HepG2 (cell line): ENCODE results near the gene GPM6B. TPM values are rescaled to one million over a fixed set of nuclear protein-coding genes. Genes with fewer than 3 reads are reported as not detected.

Source experiments
- ATAC-seq: fragments of 200-7000 bp; cut with Tn5 transposase; 3 replicates; pipeline ENCODE4 v1.9.1; 2020; ENCODE audit warnings: mild to moderate bottlenecking, moderate library complexity
- BruUV-seq: library from RNA; stranded (reverse); fragments of 400-500 nt; replicated peaks from 2 replicates; lab custom pipeline; 2021; lab: Mats Ljungman, UMichigan
- CTCF ChIA-PET: fragments of 300-600 bp; formaldehyde crosslinking; extraction: SDS; loops from one replicate; lab custom pipeline; 2021; ENCODE audit warnings: low total read pairs, inconsistent platforms, low intra/inter-chr PET ratio; lab: Yijun Ruan, JAX
- POLR2A ChIA-PET: fragments of 350-600 bp; sonication (Branson Sonifier 250); formaldehyde crosslinking; loops from one replicate; lab custom pipeline; 2020; ENCODE audit warnings: antibody characterized with exemption, inconsistent platforms; lab: Yijun Ruan, JAX
- DNase-seq: peaks from one replicate; pipeline ENCODE4 v3.0.0-alpha.2; 2015; ENCODE audit warnings: low spot score
- FAIRE-seq: peaks from 3 replicates; lab custom pipeline; 2011; peaks lifted over from hg19 to GRCh38; lab: Jason Lieb, UNC
- H2AFZ ChIP-seq: one replicate; pipeline ENCODE4 v1.6.1; 2011; ENCODE audit warnings: low read length, inconsistent platforms
- H3K27ac ChIP-seq: fragments of 300-600 bp; 3 replicates; pipeline ENCODE4 v1.8.0; 2011; ENCODE audit warnings: mixed run types, mild to moderate bottlenecking, mixed read lengths, low read length, inconsistent platforms; ENCODE audit not compliant: insufficient read depth; ENCODE audit errors: extremely low read length
- H3K27me3 ChIP-seq, 2 experiments: fragments of 200-600 bp in 1 of 2; 2 replicates in 1 of 2; 3 replicates in 1 of 2; pipeline versions ENCODE4 v1.6.0 to v1.8.0; 2011; ENCODE audit warnings: low read length in 2 of 2, mild to moderate bottlenecking in 2 of 2, moderate library complexity in 2 of 2, inconsistent platforms in 1 of 2; ENCODE audit not compliant: insufficient read depth in 2 of 2, control insufficient read depth in 1 of 2
- H3K36me3 ChIP-seq, 2 experiments: fragments of 200-600 bp in 1 of 2; replicated peaks in 1 of 2; 2 replicates in 1 of 2; 3 replicates in 1 of 2; pipeline versions ENCODE4 v1.5.1 to v1.8.0; 2011; ENCODE audit warnings: low read length in 2 of 2, inconsistent platforms in 1 of 2; ENCODE audit not compliant: insufficient read depth in 2 of 2, control insufficient read depth in 1 of 2
- H3K4me1 ChIP-seq: 2 replicates; pipeline ENCODE4 v1.5.1; 2012; ENCODE audit warnings: low read length, inconsistent platforms; ENCODE audit not compliant: insufficient read depth
- H3K4me2 ChIP-seq: 2 replicates; pipeline ENCODE4 v1.6.0; 2011; ENCODE audit warnings: low read depth, low read length, inconsistent platforms
- H3K4me3 ChIP-seq, 3 experiments: fragments of 200-600 bp in 1 of 3; sonication (generic), shearing (Covaris generic) in 1 of 3; replicated peaks in 1 of 3; 2 replicates each; pipeline ENCODE4 v1.5.1; 2011 to 2016; ENCODE audit warnings: low read length in 3 of 3, inconsistent platforms in 2 of 3, low read depth in 2 of 3, mild to moderate bottlenecking in 2 of 3, control low read depth in 1 of 3, mixed read lengths in 1 of 3; ENCODE audit not compliant: insufficient read depth in 1 of 3
- H3K79me2 ChIP-seq: one replicate; pipeline ENCODE4 v1.6.1; 2011; ENCODE audit warnings: low read length, inconsistent platforms; ENCODE audit not compliant: insufficient read depth
- H3K9ac ChIP-seq: 2 replicates; pipeline ENCODE4 v1.6.0; 2011; ENCODE audit warnings: mild to moderate bottlenecking, low read depth, low read length, inconsistent platforms; ENCODE audit not compliant: insufficient read depth
- H3K9me3 ChIP-seq: 2 replicates; pipeline ENCODE4 v1.5.1; 2012; ENCODE audit warnings: mild to moderate bottlenecking, low read length
- H4K20me1 ChIP-seq: 2 replicates; pipeline ENCODE4 v1.6.0; 2011; ENCODE audit warnings: inconsistent platforms, mild to moderate bottlenecking, low read length, moderate library complexity; ENCODE audit not compliant: insufficient read depth
- ATM ChIP-seq: fragments of 450-650 bp; IDR thresholded peaks from 2 replicates; pipeline ENCODE4 v1.7.1; 2017; ENCODE audit warnings: mild to moderate bottlenecking, borderline replicate concordance
- KDM3A ChIP-seq: IDR thresholded peaks from 2 replicates; pipeline ENCODE4 v1.6.1; 2018; ENCODE audit warnings: low read depth, missing compliant biosample characterization
- KLF13 ChIP-seq: sonication (generic); formaldehyde crosslinking; IDR thresholded peaks from 2 replicates; pipeline ENCODE4 v1.4.0; 2020; ENCODE audit warnings: mild to moderate bottlenecking, missing genetic modification reagents
- RCOR2 ChIP-seq: IDR thresholded peaks from 2 replicates; pipeline ENCODE4 v1.6.1; 2016; ENCODE audit warnings: missing biosample characterization, missing genetic modification reagents
- SAP130 ChIP-seq: IDR thresholded peaks from 2 replicates; pipeline ENCODE4 v1.6.1; 2016; ENCODE audit warnings: low read depth
- SETDB1 ChIP-seq: sonication (generic); formaldehyde crosslinking; IDR thresholded peaks from 2 replicates; pipeline ENCODE4 v1.5.1; 2020; ENCODE audit warnings: missing genetic modification reagents, mild to moderate bottlenecking, borderline replicate concordance
- THAP7 ChIP-seq: sonication (generic); formaldehyde crosslinking; IDR thresholded peaks from 2 replicates; pipeline ENCODE4 v1.8.1; 2023; ENCODE audit warnings: mild to moderate bottlenecking, missing genetic modification reagents
- TRAFD1 ChIP-seq: sonication (generic); formaldehyde crosslinking; IDR thresholded peaks from 2 replicates; pipeline ENCODE4 v1.5.1; 2020; ENCODE audit warnings: missing genetic modification reagents, mild to moderate bottlenecking, borderline replicate concordance
- ZFAT ChIP-seq: sonication (generic); formaldehyde crosslinking; conservative IDR thresholded peaks from 2 replicates; pipeline ENCODE4 v1.8.1; 2023; ENCODE audit warnings: missing genetic modification reagents, inconsistent platforms
- ZNF264 ChIP-seq: sonication (generic); formaldehyde crosslinking; IDR thresholded peaks from 2 replicates; pipeline ENCODE4 v1.4.0; 2020; ENCODE audit warnings: missing genetic modification reagents
- ZNF839 ChIP-seq: sonication (generic); formaldehyde crosslinking; IDR thresholded peaks from 2 replicates; pipeline ENCODE4 v1.4.0; 2020; ENCODE audit warnings: missing genetic modification reagents, mild to moderate bottlenecking, borderline replicate concordance
- WGBS: methylation state at CpG from one replicate; pipeline ENCODE4 v1.1.6; 2017; ENCODE audit warnings: low lambda C conversion rate; 5-methylcytosine and 5-hydroxymethylcytosine counted together
- in situ Hi-C: cut with HindIII; loops from 2 replicates; pipeline ENCODE4 v1.10.0; 2017; ENCODE audit warnings: low pct_unique_long_range_greater_than_20kb; ENCODE audit not compliant: extremely low pct_ligation_motif_present
- intact Hi-C: fragments of 100-400 bp; cut with micrococcal nuclease; formaldehyde crosslinking; loops from one replicate; pipeline ENCODE4 v1.10.0; 2022; ENCODE audit not compliant: unreplicated experiment
- polyA plus RNA-seq, 8 experiments: library from polyadenylated mRNA; depleted of rRNA in 3 of 8; stranded (reverse) in 7 of 8; unstranded in 1 of 8; fragments of >200 nt; fragmentation: Illumina TruSeq in 4 of 8; extraction: Trizol in 4 of 8; gene quantifications; 2 replicates each; pipeline versions ENCODE4 v1.2.1 to v1.2.3, GENCODE V29; 2011 to 2016; ENCODE audit warnings: low read depth in 4 of 8, missing spikeins in 1 of 8, mixed read lengths in 1 of 8; ENCODE audit not compliant: insufficient read depth in 1 of 8
- total RNA-seq, 5 experiments: library from RNA; depleted of rRNA; stranded (reverse); fragments of >200 nt; fragmentation: Illumina TruSeq; extraction: Trizol; gene quantifications; 2 replicates each; pipeline ENCODE4 v1.2.3, GENCODE V29; 2016; ENCODE audit warnings: low read depth in 1 of 5

GPM6B gene
- total and polyA plus RNA-seq, 2 of the 13 experiments (the other 11 are each of a cell fraction or from before 2014, with no cell fraction given): not detected

- Histone ChIP-seq H2AFZ (no peak overlapping the region), H3K9ac (no peak overlapping the region), H3K4me1 (no peaks in the 10 kb centered on the region), H3K27me3 (0 out of 5 replicates have a peak, but pooled peaks cover 0 to 1% of the 10 kb centered on the region in 2 experiments), H3K27ac (no peak overlapping the region), H3K4me3 (no peak overlapping the region), H3K4me2 (no peak overlapping the region), H3K36me3 (no peaks in the 10 kb centered on the region), H3K9me3 (no peaks in the 10 kb centered on the region), H4K20me1 (no peaks in the 10 kb centered on the region), H3K79me2 (no peaks in the 10 kb centered on the region)
- in situ Hi-C loops: no loop called here
- ChIA-PET CTCF (no interaction called here), POLR2A (no interaction called here)
- no TSS peak for BruUV-seq
- TF ChIP-seq ZNF839 (CRISPR knock-in tag) (no peak), ZNF264 (CRISPR knock-in tag) (no peak), SAP130 (no peak), THAP7 (CRISPR knock-in tag) (no peak), KLF13 (CRISPR knock-in tag) (no peak), RCOR2 (CRISPR knock-in tag) (no peak), ZFAT (no peak), TRAFD1 (CRISPR knock-in tag) (no peak), ATM (no peak), SETDB1 (CRISPR knock-in tag) (no peak), KDM3A (CRISPR knock-in tag) (no peak)
- FAIRE-seq (no peak), DNase-seq (no peak), ATAC-seq (no peak)
- intact Hi-C loops: no loop called here
- WGBS: 0% methylated on average over 3 of the region's 4 CpGs
Measured at GRCh38 chrX:13798184-13798583, 18.7 kb downstream of the GPM6B start.
